ENCODE results near the gene SERPINH1.

- TF ChIP-seq CTCF (IDR thresholded peaks at IDR 0.05) (no peak), POLR2A (IDR thresholded peaks at IDR 0.05) (no peak), POLR2AphosphoS5 (IDR thresholded peaks at IDR 0.05) (no peak)
Measured at GRCh38 chr11:75597636-75598035, 35.6 kb downstream of the SERPINH1 start.
